GM23248 (cell line): ENCODE measurements around the gene EGFLAM.

Experiments
- EZH2 ChIP-seq: fragments of 200-600 bp; sonication (generic); IDR thresholded peaks from 2 replicates; pipeline ENCODE4 v1.6.1; 2018; ENCODE audit warnings: antibody characterized with exemption, mild to moderate bottlenecking; ENCODE audit not compliant: insufficient read depth, poor library complexity, severe bottlenecking
- EZH2phosphoT487 ChIP-seq: fragments of 200-600 bp; sonication (generic); IDR thresholded peaks from 2 replicates; pipeline ENCODE4 v1.6.1; 2018; ENCODE audit warnings: antibody characterized with exemption, moderate library complexity, mild to moderate bottlenecking, low read depth; ENCODE audit not compliant: insufficient read depth

DNA sequence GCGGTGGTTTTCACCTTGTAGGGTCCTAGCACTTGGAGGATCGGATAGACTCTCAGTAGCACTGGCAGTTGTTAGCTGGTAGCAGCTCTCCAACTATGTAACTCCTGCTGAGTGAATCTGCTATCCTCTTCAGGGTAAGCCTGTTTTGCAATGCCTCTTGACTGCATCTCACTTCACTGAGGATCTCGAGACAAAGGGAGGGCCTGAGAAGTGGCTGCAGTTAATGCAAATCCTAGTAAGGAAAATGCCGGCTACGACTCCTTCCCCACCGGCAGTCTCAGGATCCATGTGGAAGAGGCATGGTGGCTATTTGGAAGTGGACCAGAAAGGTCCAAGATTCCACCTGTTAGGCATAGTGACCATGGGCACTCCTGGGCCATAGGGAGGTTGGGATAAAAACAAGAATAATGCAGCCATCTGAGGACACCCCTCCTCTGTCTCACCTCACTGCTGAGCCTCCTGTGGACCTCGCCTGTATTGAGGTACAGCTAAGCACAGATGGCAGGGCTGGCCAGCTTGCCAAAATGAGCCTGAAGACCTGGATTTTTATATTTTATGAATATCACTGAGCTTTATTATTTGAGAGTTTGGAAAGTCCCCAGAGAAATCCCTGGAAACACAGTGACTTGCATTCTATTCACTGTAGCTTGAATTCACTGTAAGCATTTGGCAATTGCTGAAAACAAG is 152.1 kb downstream of the EGFLAM start:
- TF ChIP-seq EZH2 (no peak), EZH2phosphoT487 (no peak)
